GM18511 (cell line): ENCODE results near the gene DNAH8.
"Not testable (repeated sequence)": the region's sequence is repeated elsewhere in the genome, so short reads cannot be mapped to it uniquely, and the experiment has no call there.

Experiments used
- ATAC-seq: cut with Tn5 transposase; IDR thresholded peaks from one replicate; pipeline ENCODE4 v1.9.1; 2021; ENCODE audit warnings: mild to moderate bottlenecking, moderate library complexity; ENCODE audit not compliant: unreplicated experiment

DNAH8 gene

DNA sequence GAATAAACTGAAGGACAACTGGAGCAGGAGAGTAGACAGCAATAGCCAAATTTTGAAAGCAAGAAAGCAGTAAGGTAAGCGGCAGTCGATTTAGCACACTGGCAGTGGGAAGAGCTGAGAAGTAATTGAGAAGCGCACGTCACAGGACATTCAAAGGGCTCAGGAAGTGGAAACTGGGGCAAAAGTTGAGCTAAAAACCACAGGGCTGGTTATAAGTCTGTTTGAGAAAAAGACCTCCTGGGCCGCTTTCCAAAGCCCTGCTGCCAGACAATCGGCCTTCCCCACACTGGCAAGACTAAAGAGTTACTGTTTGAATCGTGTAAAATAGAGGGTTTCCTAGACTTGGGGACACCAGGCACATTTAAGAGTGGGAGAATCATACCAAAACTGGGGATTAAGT lies 161.4 kb downstream of the DNAH8 start:
- no peak for ATAC-seq

- ATAC-seq, result no peak
Measured at GRCh38 chr6:38877721-38878120, 162.6 kb downstream of the DNAH8 start.

DNA sequence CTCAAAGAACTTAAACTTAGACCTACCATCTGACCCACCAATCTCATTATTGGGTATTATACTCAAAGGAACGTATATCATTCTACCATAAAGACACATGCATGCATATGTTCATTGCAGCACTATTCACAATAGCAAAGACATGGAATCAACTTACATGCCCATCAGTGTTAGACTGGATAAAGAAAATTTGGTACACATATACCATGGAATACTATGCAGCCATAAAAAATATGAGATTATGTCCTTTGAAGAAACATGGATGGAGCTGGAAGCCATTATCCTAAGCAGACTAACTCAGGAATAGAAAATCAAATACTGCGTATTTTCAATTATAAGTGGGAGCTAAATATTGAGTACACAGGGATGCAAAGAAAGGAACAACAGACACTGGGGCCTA lies 167.0 kb downstream of the DNAH8 start:
- no peak for ATAC-seq

- no peak for ATAC-seq
Measured at GRCh38 chr6:38897507-38897906, 182.4 kb downstream of the DNAH8 start.

- ATAC-seq, result no peak
Measured at GRCh38 chr6:38901802-38902522, 186.9 kb downstream of the DNAH8 start.

DNA sequence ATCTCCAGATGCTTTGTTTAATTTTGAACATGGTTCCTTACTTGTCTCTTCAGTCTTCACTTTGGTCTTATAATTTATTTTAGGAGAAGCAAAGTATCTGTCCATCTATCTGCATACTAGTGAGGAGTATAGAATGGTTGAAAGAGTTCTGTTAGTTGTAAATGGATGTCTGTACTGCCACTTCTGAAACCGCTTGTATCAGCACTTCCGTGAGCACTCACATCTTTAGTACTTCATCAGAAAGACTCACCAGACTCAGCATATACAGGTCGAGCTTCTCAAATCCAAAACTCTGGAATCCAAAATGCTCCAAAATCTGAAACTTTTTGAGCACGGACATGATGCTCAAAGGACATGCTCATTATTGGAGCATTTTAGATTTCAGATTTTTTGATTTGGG lies 191.5 kb downstream of the DNAH8 start:
- no peak for ATAC-seq

DNA sequence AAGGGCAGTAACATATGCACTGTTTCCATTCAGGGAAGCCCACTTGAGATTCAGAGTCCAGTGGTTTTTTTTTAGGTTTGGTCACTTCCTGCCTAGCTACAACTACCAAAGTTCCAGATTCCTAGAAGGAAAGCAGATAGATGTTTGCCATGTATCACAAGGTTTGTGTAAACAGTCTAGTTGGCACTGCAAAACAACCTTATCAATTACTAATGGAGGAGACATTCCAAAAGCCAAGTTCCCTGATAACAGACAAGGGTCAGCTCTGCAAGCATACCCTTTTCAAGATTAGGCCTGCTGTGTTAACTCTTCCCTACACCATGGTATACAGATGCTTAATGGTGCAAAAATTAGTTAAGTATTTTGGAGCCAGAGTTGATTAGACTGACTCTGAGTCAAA lies 192.2 kb downstream of the DNAH8 start:
- no peak for ATAC-seq

DNA sequence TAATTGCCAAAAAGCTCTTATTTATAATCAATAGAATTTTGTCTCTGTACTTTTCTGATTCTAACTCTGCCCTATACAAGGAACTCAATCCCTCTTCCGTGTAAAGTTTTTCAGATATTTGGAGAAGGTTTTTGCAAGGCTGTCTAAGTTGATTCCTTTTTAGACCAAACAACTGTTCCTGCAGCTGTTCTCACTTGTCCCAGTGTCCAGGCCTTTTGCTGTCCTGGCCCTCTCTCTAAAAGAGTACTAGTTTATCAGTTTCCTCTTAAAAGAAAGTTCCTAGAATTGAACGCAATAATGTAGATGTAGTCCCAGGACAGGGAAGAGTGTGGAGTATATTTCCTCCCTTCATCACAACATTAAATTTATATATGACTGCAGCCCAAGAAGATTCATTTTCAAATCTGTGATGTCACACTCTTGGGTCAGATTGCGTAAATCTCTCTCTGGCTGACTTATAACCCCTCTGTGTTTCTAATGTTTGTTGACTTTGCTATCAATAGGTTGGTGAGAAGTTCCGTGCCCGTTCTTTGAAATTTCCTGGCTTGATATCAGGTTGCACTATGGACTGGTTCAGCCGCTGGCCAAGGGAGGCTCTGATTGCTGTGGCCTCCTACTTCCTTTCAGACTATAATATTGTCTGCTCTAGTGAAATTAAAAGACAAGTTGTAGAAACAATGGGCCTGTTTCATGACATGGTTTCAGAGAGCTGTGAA lies 194.1 kb downstream of the DNAH8 start:
- no peak for ATAC-seq

DNA sequence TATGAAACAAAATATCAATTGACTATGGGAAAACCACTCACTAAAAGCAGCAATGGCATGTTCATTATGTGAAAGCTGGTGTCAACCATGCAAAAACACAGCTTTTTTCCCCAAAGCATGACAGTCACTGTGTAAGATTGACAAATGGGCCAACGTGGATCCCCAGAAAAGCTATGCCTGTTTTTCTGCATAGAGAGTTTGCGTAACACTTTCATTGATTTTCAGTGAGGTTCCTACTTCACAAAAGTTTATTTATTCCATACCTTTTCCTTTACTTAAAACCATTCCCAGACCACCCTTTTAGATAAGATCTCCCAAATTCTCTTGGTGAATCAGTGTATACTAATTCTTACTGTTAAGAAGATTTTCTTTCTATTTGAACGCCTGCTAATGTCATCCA lies 195.1 kb downstream of the DNAH8 start:
- ATAC-seq, result no peak

GRCh38 chr6:38912378-38912777 lies 197.3 kb downstream of the DNAH8 start:
- ATAC-seq, result no peak

DNA sequence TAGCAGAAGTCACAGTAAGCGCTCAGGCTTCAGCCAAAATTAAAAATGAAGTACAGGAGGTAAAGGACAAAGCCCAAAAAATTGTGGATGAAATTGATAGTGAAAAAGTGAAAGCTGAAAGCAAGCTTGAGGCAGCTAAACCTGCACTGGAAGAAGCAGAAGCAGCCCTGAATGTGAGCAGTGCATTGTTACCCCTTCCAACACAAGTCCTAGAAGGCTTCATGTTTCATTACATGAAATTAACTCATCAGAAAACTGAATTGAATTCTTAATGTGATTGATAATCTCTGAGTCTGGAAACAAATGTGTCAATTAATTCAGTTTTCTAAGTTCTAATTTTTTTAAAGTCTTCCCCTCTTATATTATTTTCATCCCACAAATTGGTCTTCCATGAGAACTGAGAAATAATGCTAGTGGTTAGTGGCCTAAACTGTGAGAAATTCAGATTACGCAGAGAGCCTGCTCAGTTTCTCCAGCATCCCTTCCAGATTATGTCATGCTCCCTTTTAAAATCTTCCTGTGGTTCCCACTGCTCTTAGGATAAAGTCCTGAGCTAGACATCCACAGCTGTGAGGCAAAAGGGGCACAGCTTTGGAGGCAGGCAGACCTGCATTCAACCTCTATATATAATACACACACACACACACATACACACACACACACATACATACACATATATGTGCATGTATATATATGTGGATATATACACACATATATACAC lies 200.3 kb downstream of the DNAH8 start:
- no peak for ATAC-seq

GRCh38 chr6:38921540-38921939 lies 206.4 kb downstream of the DNAH8 start:
- ATAC-seq, result not testable (repeated sequence)

DNA sequence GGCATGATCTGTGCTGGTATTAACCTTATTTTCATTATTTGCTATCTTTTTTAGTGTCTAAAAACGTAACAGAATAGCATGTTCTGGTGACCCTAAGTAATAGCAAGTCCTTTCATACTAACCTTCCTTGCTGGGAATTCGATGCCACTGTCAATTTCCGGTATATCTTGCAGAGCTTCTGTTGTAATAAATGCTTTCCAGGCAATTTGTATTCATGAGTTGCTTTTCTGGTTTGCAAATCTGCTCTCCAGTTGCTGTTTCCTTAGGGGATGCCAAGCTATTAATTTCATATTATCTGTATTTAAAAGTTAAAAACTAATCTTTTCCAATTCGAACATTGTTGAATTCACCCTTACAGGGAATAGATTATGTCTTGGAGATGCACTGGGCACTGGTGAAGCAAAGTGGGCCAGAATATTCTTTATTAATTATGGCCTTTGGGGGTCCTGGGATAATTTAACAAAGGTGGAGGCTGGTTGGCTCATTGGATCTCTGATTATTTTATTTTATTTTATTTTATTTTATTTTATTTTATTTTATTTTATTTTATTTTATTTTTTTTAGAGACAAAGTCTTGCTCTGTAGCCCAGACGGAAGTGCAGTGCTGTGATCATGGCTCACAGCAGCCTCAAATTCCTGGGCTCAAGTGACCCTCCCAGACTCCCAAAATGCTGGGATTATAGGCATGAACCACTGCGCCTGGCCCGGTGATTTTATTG lies 209.8 kb downstream of the DNAH8 start:
- ATAC-seq, result no peak

DNA sequence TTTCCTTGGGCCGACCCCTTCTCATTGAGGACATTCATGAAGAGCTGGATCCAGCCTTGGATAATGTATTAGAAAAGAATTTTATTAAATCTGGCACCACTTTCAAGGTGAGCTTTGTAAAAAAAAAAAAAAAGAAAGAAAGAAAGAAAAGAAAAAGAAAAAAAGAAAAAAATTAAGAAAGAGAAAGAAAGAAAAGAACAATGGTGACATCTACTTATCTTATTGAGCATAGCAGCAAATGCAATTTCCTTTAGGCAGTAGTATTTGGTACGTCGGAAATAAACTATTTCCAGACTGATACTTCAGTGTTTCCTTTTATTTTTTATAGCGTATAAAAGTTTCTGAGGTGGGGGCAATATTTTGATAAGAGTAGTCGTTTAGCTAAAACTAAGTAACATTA lies 214.4 kb downstream of the DNAH8 start:
- ATAC-seq, result no peak

GRCh38 chr6:38933426-38933825 lies 218.3 kb downstream of the DNAH8 start:
- no peak for ATAC-seq

- no peak for ATAC-seq
Measured at GRCh38 chr6:38935051-38935450, 219.9 kb downstream of the DNAH8 start.

GRCh38 chr6:38937839-38938613 lies 222.9 kb downstream of the DNAH8 start:
- no peak for ATAC-seq

DNA sequence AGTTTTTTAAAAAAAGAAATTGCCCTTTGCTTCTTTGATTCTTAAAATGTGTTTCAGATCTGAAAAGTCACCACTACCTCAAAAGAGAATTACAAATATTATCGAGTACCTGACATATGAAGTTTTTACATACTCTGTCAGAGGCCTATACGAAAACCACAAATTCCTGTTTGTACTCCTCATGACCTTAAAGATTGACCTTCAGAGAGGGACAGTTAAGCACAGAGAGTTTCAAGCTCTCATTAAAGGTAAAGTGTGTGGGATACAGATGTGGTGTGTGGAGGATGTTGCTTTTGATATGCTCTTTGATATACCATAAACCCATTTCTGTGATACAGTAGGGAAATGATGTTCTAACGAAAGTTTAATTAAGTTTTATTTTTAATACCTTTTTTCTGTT lies 223.6 kb downstream of the DNAH8 start:
- ATAC-seq, result no peak

GRCh38 chr6:38942442-38942841 lies 227.3 kb downstream of the DNAH8 start:
- no peak for ATAC-seq

GRCh38 chr6:38942965-38943364 lies 227.9 kb downstream of the DNAH8 start:
- no peak for ATAC-seq

GRCh38 chr6:38943964-38944363 lies 228.9 kb downstream of the DNAH8 start:
- no peak for ATAC-seq
